ENCODE data around the gene DSC3. TPM values are rescaled to one million over a fixed set of nuclear protein-coding genes. Genes with fewer than 3 reads are reported as not detected.

DSC3 gene
- total and polyA plus RNA-seq, 12 donors, result 0.08 to 4.7 (median 0.35) TPM

GRCh38 chr18:31044926-31045325 lies 2.4 kb upstream of the DSC3 start:
- WGBS, 4 donors, result 53 to 65% (median 57%) methylated on average over 3 of the region's 3 CpGs
- intact Hi-C loops (cut with DNase I), result no loop called here
- H3K27me3 ChIP-seq, result peaks cover 45% of the 10 kb centered on the region

GRCh38 chr18:31043709-31044108 lies 1.2 kb upstream of the DSC3 start:
- Histone ChIP-seq H3K27ac (no peak overlapping the region), H3K27me3 (peaks cover 56% of the 10 kb centered on the region), H3K9me3 (replicated peaks in 1 of 3) (no peaks in the 10 kb centered on the region), H3K4me1 (replicated peaks in 1 of 2) (peaks cover 0 to 7% of the 10 kb centered on the region in 2 donors), H3K4me3 (no peak overlapping the region), H3K36me3 (replicated peaks in 1 of 2) (no peaks in the 10 kb centered on the region)
- intact Hi-C loops (cut with DNase I), result no loop called here
- no peak for TF ChIP-seq POLR2A (IDR thresholded peaks at IDR 0.05)
- TF ChIP-seq CTCF (IDR thresholded peaks at IDR 0.05), result no peak
- no peak for DNase-seq
- 45 to 69% (median 51%) methylated on average over 7 of the region's 7 CpGs for WGBS, 4 donors

More at GRCh38 chr18:31044926-31045325, 2.4 kb upstream of the DSC3 start:
- no peak overlapping the region for H3K27ac ChIP-seq
- TF ChIP-seq CTCF (IDR thresholded peaks at IDR 0.05), result no peak
- TF ChIP-seq POLR2A (IDR thresholded peaks at IDR 0.05), result no peak
- H3K4me3 ChIP-seq, result no peak overlapping the region
- no peaks in the 10 kb centered on the region for H3K36me3 ChIP-seq (replicated peaks in 1 of 2)
- peaks cover 0 to 7% of the 10 kb centered on the region in 2 donors for H3K4me1 ChIP-seq (replicated peaks in 1 of 2)
- no peak for DNase-seq
- H3K9me3 ChIP-seq (replicated peaks in 1 of 3), result no peaks in the 10 kb centered on the region

GRCh38 chr18:31042084-31042405 lies 497 bp downstream of the DSC3 start:
- Histone ChIP-seq H3K36me3 (replicated peaks in 1 of 2) (no peaks in the 10 kb centered on the region), H3K9me3 (replicated peaks in 1 of 3) (no peaks in the 10 kb centered on the region), H3K27ac (no peak overlapping the region), H3K4me3 (peak overlapping the region in 1 of 4 donors; percentile 34), H3K27me3 (peaks cover 56% of the 10 kb centered on the region), H3K4me1 (replicated peaks in 1 of 2) (peaks cover 0 to 7% of the 10 kb centered on the region in 2 donors)
- intact Hi-C loops (cut with DNase I), result no loop called here
- TF ChIP-seq POLR2A (IDR thresholded peaks at IDR 0.05) (no peak), CTCF (IDR thresholded peaks at IDR 0.05) (no peak)
- no peak for DNase-seq
- 3 to 4% (median 4%) methylated on average over 12 to 17 of the region's 17 CpGs for WGBS, 4 donors

GRCh38 chr18:31041271-31042083 lies 1.1 kb downstream of the DSC3 start:
- no peaks in the 10 kb centered on the region for H3K36me3 ChIP-seq (replicated peaks in 1 of 2)
- peak in 1 of 7 donors; percentile 11 for DNase-seq
- 1 to 3% (median 2%) methylated on average over 24 to 52 of the region's 52 CpGs for WGBS, 4 donors
- peaks cover 0 to 7% of the 10 kb centered on the region in 2 donors for H3K4me1 ChIP-seq (replicated peaks in 1 of 2)
- no peak overlapping the region for H3K27ac ChIP-seq
- intact Hi-C loops (cut with DNase I), result no loop called here
- H3K27me3 ChIP-seq, result peaks cover 56% of the 10 kb centered on the region
- no peak overlapping the region for H3K4me3 ChIP-seq
- no peaks in the 10 kb centered on the region for H3K9me3 ChIP-seq (replicated peaks in 1 of 3)
- no peak for TF ChIP-seq POLR2A (IDR thresholded peaks at IDR 0.05)
- TF ChIP-seq CTCF (IDR thresholded peaks at IDR 0.05), result no peak
